ENCODE data around the gene CLSTN2. TPM values are rescaled to one million over a fixed set of nuclear protein-coding genes. Genes with fewer than 3 reads are reported as not detected.

The CLSTN2 gene
- total and polyA plus RNA-seq, 4 donors: 0.09 to 2.2 (median 0.55) TPM

- TF ChIP-seq REST (IDR thresholded peaks at IDR 0.05): no peak
- no peak for TF ChIP-seq RXRA (IDR thresholded peaks at IDR 0.05)
- TF ChIP-seq CTCF (IDR thresholded peaks at IDR 0.05; ENCODE audit: low read depth, low read length, missing input control): no peak
- TF ChIP-seq JUND (IDR thresholded peaks at IDR 0.05): no peak
- no peak for TF ChIP-seq FOXA2 (IDR thresholded peaks at IDR 0.05)
- no peak for TF ChIP-seq HNF4A (conservative IDR thresholded peaks at IDR 0.05)
- no peak for TF ChIP-seq ZBTB33 (IDR thresholded peaks at IDR 0.05)
- no peak for TF ChIP-seq SP1 (IDR thresholded peaks at IDR 0.05)
- TF ChIP-seq NR2F2 (IDR thresholded peaks at IDR 0.05): no peak
- no peak for TF ChIP-seq FOXA1 (IDR thresholded peaks at IDR 0.05)
- TF ChIP-seq EGR1 (IDR thresholded peaks at IDR 0.05; ENCODE audit: low read depth in 2 of 2): no peak
- no peak for TF ChIP-seq TAF1 (conservative IDR thresholded peaks at IDR 0.05)
- no peaks in the 10 kb centered on the region for H3K36me3 ChIP-seq (ENCODE audit: control insufficient read depth in 4 of 4, insufficient read depth in 3 of 4, low read depth in 1 of 4, low read length in 3 of 4)
- no peaks in the 10 kb centered on the region for H3K9me3 ChIP-seq (ENCODE audit: control insufficient read depth in 4 of 4, low read length in 3 of 4)
- no peaks in the 10 kb centered on the region for H3K27me3 ChIP-seq (ENCODE audit: control insufficient read depth in 4 of 4, insufficient read depth in 4 of 4, low read length in 3 of 4)
- 85% methylated on average over 4 of the region's 4 CpGs for whole genome bisulfite sequencing
- H3K4me1 ChIP-seq (ENCODE audit: control insufficient read depth in 4 of 4, insufficient read depth in 4 of 4, low read length in 3 of 4): no peaks in the 10 kb centered on the region
- H3K9ac ChIP-seq (ENCODE audit: low read depth in 1 of 2, low read length in 2 of 2): no peak overlapping the region
- no peak overlapping the region for H3K27ac ChIP-seq (ENCODE audit: low read depth in 1 of 2, low read length in 2 of 2)
- no peak overlapping the region for H3K4me3 ChIP-seq (ENCODE audit: low read depth in 1 of 3, low read length in 3 of 3)
- no peak for DNase-seq (ENCODE audit: low spot score)
Observed at GRCh38 chr3:140277886-140278285, 342.9 kb downstream of the CLSTN2 start.

GRCh38 chr3:140284372-140284771, 349.4 kb downstream of the CLSTN2 start:
- no peak overlapping the region for H3K27ac ChIP-seq (ENCODE audit: low read depth in 1 of 2, low read length in 2 of 2)
- 91% methylated on average over 3 of the region's 3 CpGs for WGBS
- DNase-seq (ENCODE audit: low spot score): no peak

More at GRCh38 chr3:140284372-140284771, 349.4 kb downstream of the CLSTN2 start:
- Histone ChIP-seq H3K27me3 (ENCODE audit: control insufficient read depth in 4 of 4, insufficient read depth in 4 of 4, low read length in 3 of 4) (peaks cover 0 to 4% (median 1%) of the 10 kb centered on the region in 4 donors), H3K9me3 (ENCODE audit: control insufficient read depth in 4 of 4, low read length in 3 of 4) (no peaks in the 10 kb centered on the region), H3K4me3 (ENCODE audit: low read depth in 1 of 3, low read length in 3 of 3) (no peak overlapping the region), H3K36me3 (ENCODE audit: control insufficient read depth in 4 of 4, insufficient read depth in 3 of 4, low read depth in 1 of 4, low read length in 3 of 4) (no peaks in the 10 kb centered on the region), H3K9ac (ENCODE audit: low read depth in 1 of 2, low read length in 2 of 2) (no peak overlapping the region), H3K4me1 (ENCODE audit: control insufficient read depth in 4 of 4, insufficient read depth in 4 of 4, low read length in 3 of 4) (no peaks in the 10 kb centered on the region)
- TF ChIP-seq RXRA (IDR thresholded peaks at IDR 0.05) (no peak), TAF1 (conservative IDR thresholded peaks at IDR 0.05) (no peak), FOXA1 (IDR thresholded peaks at IDR 0.05) (no peak), YY1 (IDR thresholded peaks at IDR 0.05) (no peak), NR2F2 (IDR thresholded peaks at IDR 0.05) (no peak)
